IMR-90 (cell line): ENCODE data around the gene AMPD1. TPM values are rescaled to one million over a fixed set of nuclear protein-coding genes. Genes with fewer than 3 reads are reported as not detected.

Experiments
- ATAC-seq: fragments of 200-7000 bp; cut with Tn5 transposase; 2 replicates; pipeline ENCODE4 v1.9.1; 2020; ENCODE audit warnings: low read depth, mild to moderate bottlenecking, moderate library complexity
- BruUV-seq: library from RNA; stranded (reverse); fragments of 400-500 nt; replicated peaks from 2 replicates; lab custom pipeline; 2021; lab: Mats Ljungman, UMichigan
- CTCF ChIA-PET: fragments of 300-600 bp; formaldehyde crosslinking; extraction: SDS; loops from one replicate; lab custom pipeline; 2021; ENCODE audit warnings: antibody characterized with exemption; lab: Yijun Ruan, JAX
- POLR2A ChIA-PET: fragments of 300-600 bp; sonication (Branson Sonifier 250); formaldehyde crosslinking; loops from one replicate; lab custom pipeline; 2022; ENCODE audit warnings: antibody characterized with exemption; ENCODE audit not compliant: unreplicated experiment; lab: Charles Lee
- DNase-seq: peaks from one replicate; pipeline ENCODE4 v3.0.0; 2013
- H2AFZ ChIP-seq: replicated peaks from 2 replicates; pipeline ENCODE3; 2013; ENCODE audit warnings: low read length, mild to moderate bottlenecking; ENCODE audit not compliant: poor library complexity
- H2AK5ac ChIP-seq: 2 replicates; pipeline ENCODE4 v1.6.1; 2013; ENCODE audit warnings: low read depth, low read length, inconsistent platforms
- H2AK9ac ChIP-seq: replicated peaks from 2 replicates; pipeline ENCODE3; 2013; ENCODE audit warnings: mild to moderate bottlenecking, low read depth, low read length, moderate library complexity; ENCODE audit not compliant: poor library complexity
- H2BK120ac ChIP-seq: 2 replicates; pipeline ENCODE4 v1.6.1; 2013; ENCODE audit warnings: low read depth, low read length, inconsistent platforms
- H2BK15ac ChIP-seq: 3 replicates; pipeline ENCODE4 v1.6.1; 2013; ENCODE audit warnings: low read depth, low read length, inconsistent platforms
- H2BK20ac ChIP-seq: 2 replicates; pipeline ENCODE4 v1.6.1; 2013; ENCODE audit warnings: low read depth, mild to moderate bottlenecking, inconsistent platforms, low read length, moderate library complexity
- H2BK5ac ChIP-seq: 2 replicates; pipeline ENCODE4 v1.6.1; 2013; ENCODE audit warnings: mild to moderate bottlenecking, low read depth, low read length, inconsistent platforms; ENCODE audit not compliant: poor library complexity, severe bottlenecking
- H3K14ac ChIP-seq: replicated peaks from 2 replicates; pipeline ENCODE4 v1.6.1; 2013; ENCODE audit warnings: low read depth, low read length, inconsistent platforms
- H3K18ac ChIP-seq: 2 replicates; pipeline ENCODE4 v1.6.1; 2013; ENCODE audit warnings: low read depth, low read length, control low read depth
- H3K23ac ChIP-seq: 2 replicates; pipeline ENCODE4 v1.6.1; 2013; ENCODE audit warnings: low read depth, low read length, inconsistent platforms
- H3K27ac ChIP-seq: 2 replicates; pipeline ENCODE4 v1.5.1; 2013; ENCODE audit warnings: mild to moderate bottlenecking, control low read depth, low read length; ENCODE audit not compliant: insufficient read depth
- H3K27me3 ChIP-seq: 2 replicates; pipeline ENCODE4 v1.6.1; 2013; ENCODE audit warnings: low read length; ENCODE audit not compliant: control insufficient read depth, insufficient read depth
- H3K36me3 ChIP-seq: 2 replicates; pipeline ENCODE4 v1.6.1; 2013; ENCODE audit warnings: low read length, mixed read lengths; ENCODE audit not compliant: control insufficient read depth, insufficient read depth
- H3K4ac ChIP-seq: 2 replicates; pipeline ENCODE4 v1.6.1; 2013; ENCODE audit warnings: low read depth, low read length, inconsistent platforms
- H3K4me1 ChIP-seq: 2 replicates; pipeline ENCODE4 v1.6.1; 2013; ENCODE audit warnings: low read length, mixed read lengths; ENCODE audit not compliant: control insufficient read depth, insufficient read depth
- H3K4me2 ChIP-seq: 2 replicates; pipeline ENCODE4 v1.6.1; 2013; ENCODE audit warnings: low read depth, mild to moderate bottlenecking, control low read depth, low read length, moderate library complexity
- H3K4me3 ChIP-seq: 2 replicates; pipeline ENCODE4 v1.5.1; 2013; ENCODE audit warnings: low read depth, mild to moderate bottlenecking, control low read depth, low read length, moderate library complexity; ENCODE audit not compliant: insufficient read depth
- H3K56ac ChIP-seq: 2 replicates; pipeline ENCODE4 v1.6.1; 2013; ENCODE audit warnings: low read length, inconsistent platforms; ENCODE audit not compliant: insufficient read depth; ENCODE audit errors: extremely low read depth
- H3K79me1 ChIP-seq, 2 experiments: 2 replicates each; pipeline ENCODE4 v1.6.1; 2013; ENCODE audit warnings: low read length in 2 of 2, inconsistent platforms in 1 of 2, low read depth in 1 of 2
- H3K9ac ChIP-seq: 2 replicates; pipeline ENCODE4 v1.6.1; 2013; ENCODE audit warnings: low read depth, low read length, control low read depth
- H3K9me1 ChIP-seq: 2 replicates; pipeline ENCODE4 v1.6.1; 2013; ENCODE audit warnings: low read length, inconsistent platforms; ENCODE audit not compliant: insufficient read depth
- H3K9me3 ChIP-seq: 2 replicates; pipeline ENCODE4 v1.6.1; 2013; ENCODE audit warnings: low read length; ENCODE audit not compliant: control insufficient read depth, insufficient read depth
- H4K20me1 ChIP-seq: 2 replicates; pipeline ENCODE4 v1.6.1; 2013; ENCODE audit warnings: low read length, inconsistent platforms; ENCODE audit not compliant: insufficient read depth
- H4K5ac ChIP-seq: 2 replicates; pipeline ENCODE4 v1.6.1; 2013; ENCODE audit warnings: mild to moderate bottlenecking, low read depth, low read length, control low read depth
- H4K8ac ChIP-seq, 2 experiments: 2 replicates each; pipeline ENCODE4 v1.6.1; 2013; ENCODE audit warnings: low read depth in 2 of 2, low read length in 2 of 2, control low read depth in 1 of 2, inconsistent platforms in 1 of 2
- H4K91ac ChIP-seq: 2 replicates; pipeline ENCODE4 v1.6.1; 2013; ENCODE audit warnings: low read depth, low read length, inconsistent platforms; ENCODE audit not compliant: insufficient read depth
- CEBPB ChIP-seq: IDR thresholded peaks from 2 replicates; pipeline ENCODE4 v1.6.1; 2012; ENCODE audit warnings: low read depth, low read length, improper control_type of control experiment
- CHD1 ChIP-seq: IDR thresholded peaks from 2 replicates; pipeline ENCODE4 v1.6.1; 2012; ENCODE audit warnings: low read depth, low read length, improper control_type of control experiment
- ELK1 ChIP-seq: fragments of 150-350 bp; IDR thresholded peaks from 2 replicates; pipeline ENCODE4 v1.6.1; 2016; ENCODE audit warnings: low read depth, mild to moderate bottlenecking, low read length, moderate library complexity, borderline replicate concordance
- RCOR1 ChIP-seq: IDR thresholded peaks from 2 replicates; pipeline ENCODE4 v1.6.1; 2012; ENCODE audit warnings: mild to moderate bottlenecking, low read length, improper control_type of control experiment; ENCODE audit not compliant: insufficient replicate concordance
- RFX5 ChIP-seq: IDR thresholded peaks from 2 replicates; pipeline ENCODE4 v1.8.0; 2012; ENCODE audit warnings: low read depth, mild to moderate bottlenecking, low read length, moderate library complexity
- SMC3 ChIP-seq: fragments of 150-350 bp; IDR thresholded peaks from 2 replicates; pipeline ENCODE4 v1.6.1; 2016; ENCODE audit warnings: low read depth, mild to moderate bottlenecking, antibody characterized with exemption, low read length, moderate library complexity
- USF2 ChIP-seq: fragments of 150-350 bp; IDR thresholded peaks from 2 replicates; pipeline ENCODE4 v1.6.1; 2017; ENCODE audit warnings: mild to moderate bottlenecking, antibody characterized with exemption, low read length, low read depth
- WGBS, 2 experiments: methylation state at CpG; one replicate each; pipeline versions ENCODE4 v1.1.5 to v1.1.7; 2013; ENCODE audit warnings: missing lambda C conversion rate in 2 of 2; ENCODE audit not compliant: insufficient read length in 1 of 2; ENCODE audit errors: extremely low coverage in 2 of 2; 5-methylcytosine and 5-hydroxymethylcytosine counted together
- dilution Hi-C: fragments of 300-500 bp; cut with HindIII; formaldehyde crosslinking; loops from one replicate; pipeline ENCODE4 v1.14.3; 2018; ENCODE audit warnings: low sequenced_read_pairs; ENCODE audit not compliant: unreplicated experiment
- in situ Hi-C: fragments of 300-500 bp; cut with MboI; formaldehyde crosslinking; loops from 3 replicates; pipeline ENCODE4 v1.14.3; 2019; ENCODE audit warnings: low sequenced_read_pairs, inconsistent platforms, mixed read lengths
- intact Hi-C: fragments of 100-400 bp; cut with micrococcal nuclease; formaldehyde crosslinking; loops from 2 replicates; pipeline ENCODE4 v1.10.0; 2022
- polyA plus RNA-seq, 3 experiments: library from polyadenylated mRNA; depleted of rRNA; stranded (reverse); fragments of >200 nt; gene quantifications; 2 replicates each; pipeline ENCODE4 v1.2.3, GENCODE V29; 2012; ENCODE audit warnings: low replicate concordance in 1 of 3
- total RNA-seq: library from RNA; depleted of rRNA; stranded (reverse); fragments of >200 nt; gene quantifications from 2 replicates; pipeline ENCODE4 v1.2.3, GENCODE V29; 2012

The AMPD1 gene
- total and polyA plus RNA-seq, 2 of the 4 experiments (the other 2 are of a cell fraction) = not detected

GRCh38 chr1:114723915-114724314, 28.6 kb upstream of the AMPD1 start:
- Histone ChIP-seq H3K9ac (no peak overlapping the region), H2BK20ac (no peak overlapping the region), H3K18ac (no peak overlapping the region), H3K23ac (no peak overlapping the region), H4K91ac (no peak overlapping the region), H3K36me3 (peaks cover 52% of the 10 kb centered on the region), H3K9me3 (no peaks in the 10 kb centered on the region), H2BK120ac (no peak overlapping the region), H3K56ac (no peak overlapping the region), H2BK5ac (peak overlapping the region; percentile 21), H3K79me1 (peaks cover 31 to 35% of the 10 kb centered on the region in 2 experiments), H4K8ac (no peak overlapping the region), H3K4me1 (peaks cover 11% of the 10 kb centered on the region), H2AK9ac (no peak overlapping the region), H4K5ac (no peak overlapping the region), H2AFZ (no peak overlapping the region), H3K4me2 (no peak overlapping the region), H2BK15ac (no peak overlapping the region), H3K4me3 (no peak overlapping the region), H3K27ac (no peak overlapping the region), H3K9me1 (peaks cover 4% of the 10 kb centered on the region; the same call in 1 of the 2 replicates), H3K27me3 (no peaks in the 10 kb centered on the region), H2AK5ac (no peak overlapping the region), H4K20me1 (peaks cover 9% of the 10 kb centered on the region; the same call in 1 of the 2 replicates), H3K4ac (no peak overlapping the region), H3K14ac (no peak overlapping the region)
- POLR2A ChIA-PET = no interaction called here
- intact Hi-C loops (no loop called here), in situ Hi-C loops (loop anchor here (25.0 kb wide), 1 partner anchor 762 kb away; no protein-coding TSS in a partner anchor), dilution Hi-C loops (no loop called here)
- WGBS, 2 experiments = no CpG with 5 or more reads among the region's 1 CpG
- BruUV-seq = no TSS peak
- CTCF ChIA-PET = no interaction called here
- TF ChIP-seq SMC3 (no peak), CHD1 (no peak), ELK1 (no peak), RFX5 (no peak), RCOR1 (no peak), USF2 (no peak), CEBPB (no peak)
- DNase-seq = no peak
- ATAC-seq = no peak
